ENCODE results near the gene NR6A1.
"Not testable (repeated sequence)": the region's sequence is repeated elsewhere in the genome, so short reads cannot be mapped to it uniquely, and the experiment has no call there.

The NR6A1 gene

DNA sequence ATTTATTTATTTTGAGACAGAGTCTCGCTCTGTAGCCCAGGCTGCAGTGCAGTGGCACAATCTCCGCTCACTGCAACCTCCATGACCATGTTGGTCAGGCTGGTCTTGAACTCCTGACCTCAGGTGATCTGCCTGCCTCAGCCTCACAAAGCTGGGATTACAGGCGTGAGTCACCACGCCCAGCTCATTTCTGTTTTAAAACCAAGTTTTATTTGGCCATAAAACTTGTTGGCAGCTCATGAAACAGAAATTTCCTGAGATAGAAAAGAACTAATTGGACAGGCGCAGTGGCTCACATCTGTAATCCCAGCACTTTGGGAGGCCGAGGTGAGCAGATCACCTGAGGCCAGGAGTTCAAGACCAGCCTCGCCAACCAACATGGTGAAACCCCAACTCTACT lies 155.3 kb downstream of the NR6A1 start:
- not testable (repeated sequence) for DNase-seq (ENCODE audit: low spot score)

DNA sequence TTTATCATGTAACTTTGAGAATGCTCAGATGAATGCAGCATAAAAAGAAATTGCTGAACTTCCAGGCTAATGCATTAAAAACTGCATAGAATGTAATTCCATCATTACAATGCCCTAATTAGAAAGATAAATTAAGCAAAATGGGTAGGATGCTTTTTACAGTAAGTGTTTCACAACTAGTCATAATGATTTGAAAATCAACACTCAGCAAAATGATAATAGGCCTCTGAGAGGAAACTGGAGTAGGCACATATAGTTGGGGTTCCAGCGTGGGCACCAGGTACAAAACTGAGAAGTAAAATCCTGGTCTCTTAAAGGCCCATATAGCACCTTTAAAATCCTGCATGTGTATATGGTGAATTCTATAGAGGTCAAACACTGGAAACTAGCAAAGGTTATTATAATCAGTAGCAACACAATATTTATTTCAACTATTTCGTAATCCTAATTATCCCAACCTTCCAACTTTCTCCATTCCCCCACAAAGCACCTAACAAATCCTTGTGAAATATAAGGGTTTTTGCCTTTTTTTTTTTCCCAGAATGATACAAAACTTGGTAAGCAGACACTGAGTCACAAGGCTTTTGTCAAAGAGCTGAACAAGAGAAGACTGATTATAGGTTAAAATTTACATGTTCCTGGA lies 155.9 kb downstream of the NR6A1 start:
- no peak for DNase-seq (ENCODE audit: low spot score)

DNA sequence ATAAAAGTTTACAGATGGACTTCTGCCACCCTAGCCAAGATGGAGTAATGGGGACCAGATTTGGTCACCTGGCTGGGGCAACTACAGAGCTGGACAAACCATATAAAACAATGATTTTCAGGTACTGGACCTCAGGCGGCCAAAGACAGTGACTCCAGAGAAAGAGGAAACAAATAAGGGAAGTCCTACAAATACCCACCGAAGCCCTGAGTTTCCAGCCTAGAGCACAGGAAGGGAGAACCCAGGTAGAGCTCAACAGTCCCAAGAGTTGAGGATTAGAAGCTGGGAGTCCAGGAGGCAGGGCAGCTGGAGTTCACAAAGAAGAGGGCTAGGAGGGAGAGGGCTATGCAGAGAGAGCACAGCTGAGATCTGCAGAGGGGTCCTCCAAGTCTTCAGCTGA lies 157.3 kb downstream of the NR6A1 start:
- no peak for DNase-seq (ENCODE audit: low spot score)

DNA sequence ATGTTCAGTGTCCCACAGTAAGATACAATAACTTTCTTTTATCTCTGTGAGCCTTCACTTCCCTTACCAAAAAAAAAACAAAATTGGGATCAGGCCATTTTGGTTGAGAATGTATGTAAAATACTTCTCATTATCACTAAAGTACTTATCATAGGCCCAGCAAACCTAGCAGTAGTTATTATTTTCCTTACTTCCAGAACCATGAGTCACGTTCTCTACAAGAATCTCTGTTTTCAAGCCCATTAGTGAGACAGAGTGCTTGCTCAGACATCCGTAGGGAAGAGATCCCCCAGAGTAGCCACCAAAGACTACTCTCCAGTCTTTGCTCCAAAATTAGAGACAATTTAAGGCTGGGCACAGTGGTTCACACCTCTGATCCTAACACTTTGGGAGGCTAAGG lies 160.0 kb downstream of the NR6A1 start:
- DNase-seq (ENCODE audit: low spot score) = no peak

DNA sequence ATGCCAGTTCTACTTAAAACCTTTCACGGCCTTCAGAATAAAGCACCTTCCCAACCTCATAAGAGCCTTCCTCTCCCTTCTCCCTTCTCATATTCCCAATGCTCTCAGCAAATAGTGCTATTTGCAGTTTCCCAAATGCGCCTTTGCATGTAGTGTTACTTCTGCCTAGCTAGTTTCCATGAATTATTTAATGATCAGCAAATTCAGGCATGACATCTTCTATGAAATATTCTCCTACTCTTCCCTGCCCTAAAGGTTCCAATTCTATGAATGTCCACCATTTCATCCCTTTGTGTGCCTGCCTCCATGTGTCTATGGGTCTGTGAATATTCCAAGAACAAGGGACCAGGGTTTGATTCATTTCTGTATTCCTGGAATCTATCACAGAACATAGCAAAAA lies 165.1 kb downstream of the NR6A1 start:
- DNase-seq (ENCODE audit: low spot score) = no peak

DNA sequence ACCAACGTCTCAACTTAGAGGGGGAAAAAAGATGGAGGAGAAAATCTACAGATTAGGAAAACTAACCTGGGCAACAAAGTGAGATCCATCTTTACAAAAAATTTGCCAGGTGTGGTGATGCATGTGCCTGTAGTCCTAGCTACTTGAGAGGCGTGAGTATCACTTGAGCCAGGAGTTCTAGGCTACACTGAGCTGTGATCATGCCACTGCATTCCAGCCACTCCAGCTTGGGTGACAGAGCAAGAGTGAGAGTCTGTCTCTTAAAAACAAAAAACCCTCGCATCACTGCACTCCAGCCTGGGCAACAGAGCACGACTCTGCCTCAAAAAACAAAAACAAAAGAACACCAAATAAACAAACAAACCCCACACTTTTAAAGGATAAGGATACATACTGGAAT lies 165.9 kb downstream of the NR6A1 start:
- no peak for DNase-seq (ENCODE audit: low spot score)

DNA sequence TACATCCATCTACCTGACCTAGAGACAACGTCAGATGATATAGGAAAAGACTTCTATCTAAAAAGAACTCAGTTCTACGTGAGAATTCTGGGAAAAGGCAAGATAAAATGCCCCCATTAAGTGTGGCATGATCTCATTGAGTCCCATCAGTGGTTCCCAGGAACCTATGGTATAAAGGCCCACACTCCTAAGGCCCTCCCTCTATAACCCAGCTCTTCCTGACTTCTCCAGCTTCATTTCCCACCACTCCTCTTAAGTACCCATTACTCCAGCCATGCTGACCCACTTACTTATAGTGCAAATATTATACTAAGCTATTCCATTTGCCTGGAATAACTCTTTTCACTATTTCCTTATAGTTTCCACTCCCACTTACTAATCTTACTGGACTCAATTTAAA lies 168.5 kb downstream of the NR6A1 start:
- DNase-seq (ENCODE audit: low spot score) = no peak

DNA sequence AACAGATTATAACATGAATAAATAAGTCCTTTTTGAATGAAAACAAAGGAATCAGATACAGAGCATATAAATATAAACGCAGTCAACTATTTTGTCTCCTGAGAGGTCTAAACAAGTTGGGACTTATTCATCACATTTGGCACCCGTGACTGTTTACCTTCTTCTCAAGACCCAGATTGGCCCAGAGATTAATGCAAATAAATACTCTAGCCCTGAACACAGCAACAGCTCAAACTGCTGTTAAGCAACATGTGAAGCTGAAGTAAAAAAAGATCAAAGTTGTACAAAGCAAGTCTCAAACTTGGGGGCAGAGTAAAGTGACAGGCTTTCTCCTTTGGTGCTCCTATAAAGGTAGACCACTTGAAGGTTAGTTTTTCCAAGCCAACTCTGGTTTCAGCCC lies 168.9 kb downstream of the NR6A1 start:
- no peak for DNase-seq (ENCODE audit: low spot score)

DNA sequence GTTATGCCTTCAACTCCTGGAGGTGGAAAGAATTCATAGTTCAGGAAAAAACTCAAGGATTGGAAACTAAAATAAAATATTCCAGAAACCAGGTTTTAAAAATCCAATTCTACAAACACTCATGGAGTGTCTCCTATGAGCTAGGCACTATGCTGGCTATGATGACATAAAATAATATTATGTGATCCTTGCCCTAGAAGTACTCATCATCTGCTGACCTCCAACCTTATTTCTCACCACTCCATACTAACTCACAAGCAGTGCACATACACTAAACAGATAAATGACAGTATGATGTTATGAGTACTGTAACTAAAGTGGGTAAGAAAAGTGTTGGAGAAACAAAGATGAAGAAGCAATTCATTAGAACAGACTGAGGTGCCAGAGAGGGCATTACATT lies 170.7 kb downstream of the NR6A1 start:
- DNase-seq (ENCODE audit: low spot score) = no peak

DNA sequence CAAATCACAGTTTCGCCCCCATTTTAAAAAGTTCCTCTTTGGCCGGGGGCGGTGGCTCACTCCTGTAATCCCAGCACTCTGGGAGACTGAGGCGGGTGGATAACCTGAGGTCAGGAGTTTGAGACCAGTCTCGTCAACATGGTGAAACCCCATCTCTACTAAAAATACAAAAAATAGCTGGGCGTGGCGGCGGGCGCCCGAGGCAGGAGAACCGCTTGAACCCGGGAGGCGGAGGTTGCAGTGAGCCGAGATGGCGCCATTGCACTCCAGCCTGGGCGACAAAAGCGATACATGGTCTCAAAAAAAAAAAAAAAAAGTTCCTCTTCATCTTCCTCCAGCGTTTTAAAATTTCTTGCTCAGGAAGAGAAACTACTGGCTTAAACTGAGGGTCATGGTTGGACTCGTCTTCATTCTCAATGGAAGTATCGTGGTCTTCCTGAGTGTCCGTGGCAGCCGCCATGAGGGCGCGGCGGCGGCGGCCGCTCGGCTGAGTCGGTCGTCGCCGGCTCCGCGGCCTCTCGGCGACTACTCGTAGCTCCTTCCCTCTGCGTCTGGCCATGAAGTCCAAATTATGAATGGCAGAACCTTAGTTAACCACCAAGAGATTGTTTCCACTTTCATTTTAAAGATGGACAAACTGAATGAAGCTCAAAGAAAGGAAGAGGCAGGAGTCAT lies 171.9 kb downstream of the NR6A1 start:
- no peak for DNase-seq (ENCODE audit: low spot score)

DNA sequence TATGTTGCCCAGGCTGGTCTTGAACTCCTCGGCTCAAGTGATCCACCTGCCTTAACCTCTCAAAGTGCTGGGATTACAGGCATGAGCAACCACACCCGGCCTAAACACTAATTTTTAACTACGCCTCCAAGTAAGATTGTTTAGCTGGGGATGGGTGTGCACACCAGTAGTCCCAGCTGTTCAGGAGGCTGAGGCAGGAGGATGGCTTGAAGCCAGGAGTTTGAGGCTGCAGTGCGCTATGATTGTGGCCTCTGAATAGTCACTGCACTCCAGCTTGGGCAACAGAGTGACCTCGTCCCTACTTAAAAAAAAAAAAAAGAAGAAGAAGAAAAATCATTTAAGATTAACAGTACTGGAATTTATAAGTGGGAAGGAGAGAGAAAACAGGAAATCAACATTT lies 173.1 kb downstream of the NR6A1 start:
- no peak for DNase-seq (ENCODE audit: low spot score)

DNA sequence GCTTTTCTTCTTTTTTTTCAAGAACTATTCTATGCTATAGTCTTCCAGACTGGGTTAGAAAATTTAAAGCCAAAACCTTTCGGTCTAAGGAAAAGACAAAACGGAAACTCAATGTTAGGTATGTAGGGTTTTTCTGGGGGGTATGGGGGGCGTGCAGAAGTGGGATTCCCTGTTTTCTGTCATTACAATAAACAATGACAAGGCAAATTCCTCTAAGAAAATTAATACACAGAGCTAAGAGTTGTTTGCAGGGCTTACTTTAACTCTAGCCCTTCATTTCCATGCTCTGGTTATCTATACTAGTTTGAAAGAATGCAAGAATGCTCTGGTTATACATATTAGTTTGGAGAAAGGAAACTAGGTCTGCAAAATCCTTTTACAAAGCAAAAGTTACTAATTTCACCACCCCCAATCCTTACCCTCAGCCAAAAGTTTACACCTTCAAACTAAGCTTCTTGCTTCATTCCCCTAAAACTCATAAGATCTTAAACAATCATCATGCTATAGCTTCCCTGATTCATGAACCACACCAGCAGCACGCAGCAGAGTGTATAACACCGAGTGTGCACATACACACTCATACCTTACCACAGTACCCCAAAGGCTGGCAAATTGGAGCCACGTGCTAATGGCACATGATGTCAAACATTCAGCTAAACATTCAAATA lies 174.8 kb downstream of the NR6A1 start:
- no peak for DNase-seq (ENCODE audit: low spot score)

DNA sequence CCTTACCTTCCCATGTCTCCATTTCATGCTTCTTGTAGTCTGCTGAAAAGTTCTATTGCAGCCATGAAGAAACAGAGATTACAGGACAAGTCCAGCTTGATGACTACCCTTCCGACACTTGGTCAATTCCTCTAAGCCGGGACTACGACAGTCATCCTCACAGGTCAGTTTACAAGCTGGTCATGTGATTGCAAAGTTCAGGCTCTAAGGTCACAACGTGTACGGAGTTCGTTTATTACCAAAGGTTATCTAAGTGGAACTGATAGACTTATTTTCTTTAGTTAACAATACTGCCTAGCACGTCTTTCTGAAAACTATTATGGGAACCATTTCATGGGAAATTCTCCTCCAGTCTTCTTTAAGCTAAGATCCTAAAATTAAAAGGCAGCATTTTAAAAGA lies 175.4 kb downstream of the NR6A1 start:
- DNase-seq (ENCODE audit: low spot score) = no peak

DNA sequence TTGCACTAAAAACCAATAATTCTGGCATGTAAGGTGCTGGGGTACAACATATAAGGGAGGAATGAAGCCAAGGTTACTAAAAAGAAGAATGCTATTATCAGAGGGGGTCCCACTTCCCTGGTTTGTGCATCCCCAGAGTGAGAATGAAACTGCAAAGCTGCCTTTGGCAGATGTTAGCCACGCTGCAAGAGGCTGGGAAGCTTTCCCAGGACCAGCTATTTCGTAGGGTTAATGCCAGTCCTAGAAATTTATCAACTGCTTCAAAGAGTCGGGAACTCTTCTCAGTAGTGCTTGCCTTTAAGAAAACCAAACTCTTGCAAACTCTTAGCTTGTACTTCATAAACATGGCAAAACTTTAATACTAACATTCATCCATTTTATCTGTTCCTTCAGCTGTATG lies 176.4 kb downstream of the NR6A1 start:
- peak; percentile 34 for DNase-seq (ENCODE audit: low spot score)

DNA sequence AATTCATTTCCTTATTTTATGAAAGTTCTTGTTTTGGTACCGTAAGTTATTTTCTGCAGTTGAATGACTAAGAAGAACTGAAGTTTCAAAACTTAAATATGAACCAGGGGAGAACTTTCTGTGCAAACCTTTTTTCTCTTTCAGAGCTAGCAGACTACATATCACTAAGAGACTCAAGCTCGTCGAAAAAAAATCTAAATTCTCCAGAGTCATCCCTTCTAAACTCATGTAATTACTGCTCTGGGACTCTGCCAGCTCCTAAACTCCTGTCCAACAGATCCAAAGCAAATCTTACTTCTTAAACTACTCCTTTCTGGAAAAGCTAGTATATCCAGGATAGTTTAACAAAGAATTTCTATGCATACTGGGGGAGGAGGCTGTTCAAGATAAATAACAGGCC lies 176.9 kb downstream of the NR6A1 start:
- no peak for DNase-seq (ENCODE audit: low spot score)

DNA sequence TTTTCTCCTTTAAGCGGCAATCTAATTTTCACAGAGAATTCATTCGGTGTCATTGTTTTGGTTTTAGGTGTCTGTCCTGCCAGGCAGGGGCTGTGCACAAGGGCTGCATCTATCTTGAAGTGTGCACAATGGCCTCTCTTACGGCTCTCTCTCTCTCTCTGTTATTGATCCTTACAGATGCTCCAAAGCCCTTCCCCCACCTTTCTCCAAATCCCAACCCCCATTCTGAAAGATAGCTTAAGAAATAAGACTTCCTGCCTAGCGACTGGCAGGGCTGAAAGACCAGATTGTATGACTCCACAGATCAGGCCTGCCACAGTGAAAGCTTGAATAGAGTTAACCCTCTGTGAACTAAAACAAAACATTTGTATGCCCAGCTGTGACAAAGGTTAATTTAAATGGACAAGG lies 177.5 kb downstream of the NR6A1 start:
- DNase-seq (ENCODE audit: low spot score) = no peak

DNA sequence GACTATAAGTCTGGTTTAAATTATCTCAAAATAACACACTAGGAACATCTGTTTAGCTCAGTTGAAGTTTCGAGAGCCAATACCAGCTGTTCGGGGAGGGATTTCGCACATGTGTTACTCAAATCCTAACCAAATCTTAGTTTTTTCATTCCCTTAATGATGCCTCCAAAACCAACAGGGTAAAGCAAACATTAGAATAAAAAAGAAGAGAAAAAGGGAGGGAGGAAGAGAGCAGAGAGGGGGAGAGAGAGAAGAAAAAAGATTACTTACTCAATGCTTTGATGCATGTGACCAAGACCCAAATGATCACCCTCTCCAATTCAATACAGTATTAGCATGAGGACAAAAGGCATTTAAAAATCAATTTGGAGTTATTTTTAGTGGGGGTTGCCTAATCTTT lies 177.9 kb downstream of the NR6A1 start:
- peak; percentile 45 for DNase-seq (ENCODE audit: low spot score)

DNA sequence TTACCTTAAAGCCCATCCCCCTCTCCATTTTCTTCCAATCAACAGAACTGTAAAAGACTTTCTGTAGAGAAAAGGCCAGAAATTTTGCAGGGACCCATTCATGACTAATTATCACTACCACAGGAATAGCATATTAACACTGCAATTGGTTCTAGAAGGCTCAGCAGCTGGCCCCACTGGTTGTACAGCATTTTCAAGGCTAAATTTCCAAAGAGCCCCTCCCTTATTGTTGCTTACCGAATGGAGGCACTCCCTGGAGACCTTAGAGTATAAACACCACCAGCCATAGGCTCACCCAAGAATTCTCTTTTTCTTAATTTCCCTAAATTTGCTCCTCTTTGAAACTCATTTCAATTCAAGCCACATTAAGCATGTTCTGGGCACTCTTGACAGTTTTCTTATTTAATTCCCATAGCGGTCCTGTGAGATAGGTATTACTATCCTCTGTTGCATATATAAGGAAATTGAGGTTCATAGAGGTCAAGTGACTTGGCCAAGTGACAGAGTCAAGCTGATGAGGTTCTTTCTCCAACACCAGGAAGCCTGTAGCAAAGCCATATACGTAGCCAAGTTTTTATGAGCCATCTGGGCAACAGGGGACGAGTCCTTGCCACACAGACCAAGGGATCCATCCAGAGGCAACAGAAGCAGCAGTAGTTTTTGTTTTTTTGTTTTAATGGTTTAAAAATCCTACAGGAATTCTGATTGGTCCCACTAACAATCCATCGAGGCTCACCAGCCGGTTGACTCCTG lies 180.0 kb downstream of the NR6A1 start:
- DNase-seq (ENCODE audit: low spot score) = no peak

DNA sequence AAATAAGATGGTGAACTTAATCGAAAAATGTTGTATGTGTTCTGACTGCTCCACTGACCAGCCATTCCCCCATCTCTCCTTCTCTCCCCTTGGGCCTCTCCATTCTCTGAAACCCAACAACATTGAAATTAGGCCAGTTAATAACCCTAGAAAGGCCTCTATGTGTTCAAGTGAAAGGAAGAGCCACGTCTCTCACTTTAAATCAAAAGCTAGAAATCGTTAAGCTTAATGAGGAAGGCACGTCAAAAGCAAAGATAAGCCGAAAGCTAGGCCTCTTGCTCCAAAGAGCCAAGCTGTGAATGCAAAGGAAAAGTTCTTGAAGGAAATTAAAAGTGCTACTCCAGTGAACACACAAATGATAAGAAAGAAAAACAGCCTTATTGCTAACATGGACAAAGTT lies 186.5 kb downstream of the NR6A1 start:
- DNase-seq (ENCODE audit: low spot score) = no peak

DNA sequence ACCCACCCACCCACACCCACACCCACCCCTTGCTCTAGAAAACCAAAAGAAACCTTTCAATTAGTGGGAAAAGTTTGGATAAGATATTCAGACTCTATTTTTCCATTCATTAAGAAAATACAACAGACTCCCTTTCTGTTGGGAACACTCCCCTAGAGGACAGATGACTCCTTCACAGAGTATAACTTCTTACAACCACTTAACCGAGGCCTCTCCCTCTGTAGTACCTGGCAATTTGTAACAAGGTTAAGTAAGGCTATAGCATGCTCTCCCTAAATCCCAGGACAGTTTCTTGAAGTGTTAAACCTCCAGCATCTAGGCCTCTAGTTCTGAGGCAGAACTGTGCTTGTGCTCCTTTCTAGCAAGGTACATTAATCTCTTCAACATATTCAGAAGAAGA lies 188.0 kb downstream of the NR6A1 start:
- DNase-seq (ENCODE audit: low spot score) = no peak

DNA sequence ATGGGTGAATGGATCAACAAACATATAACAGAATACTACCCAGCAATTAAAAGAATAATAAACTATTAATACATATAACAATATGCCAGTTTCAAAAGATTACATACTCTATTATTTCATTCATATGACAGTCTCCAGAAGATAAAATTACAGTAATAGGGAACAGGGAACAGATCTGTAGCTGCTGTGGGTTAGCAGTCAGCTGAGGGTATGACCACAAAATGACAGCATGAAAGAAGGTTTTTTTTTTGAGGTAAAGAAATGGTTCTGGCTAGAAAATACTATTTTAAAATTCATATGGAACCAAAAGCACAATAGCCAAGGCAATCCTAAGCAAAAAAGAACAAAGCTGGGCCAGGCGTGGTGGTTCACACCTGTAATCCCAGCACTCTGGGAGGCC lies 190.9 kb downstream of the NR6A1 start:
- DNase-seq (ENCODE audit: low spot score) = no peak

DNA sequence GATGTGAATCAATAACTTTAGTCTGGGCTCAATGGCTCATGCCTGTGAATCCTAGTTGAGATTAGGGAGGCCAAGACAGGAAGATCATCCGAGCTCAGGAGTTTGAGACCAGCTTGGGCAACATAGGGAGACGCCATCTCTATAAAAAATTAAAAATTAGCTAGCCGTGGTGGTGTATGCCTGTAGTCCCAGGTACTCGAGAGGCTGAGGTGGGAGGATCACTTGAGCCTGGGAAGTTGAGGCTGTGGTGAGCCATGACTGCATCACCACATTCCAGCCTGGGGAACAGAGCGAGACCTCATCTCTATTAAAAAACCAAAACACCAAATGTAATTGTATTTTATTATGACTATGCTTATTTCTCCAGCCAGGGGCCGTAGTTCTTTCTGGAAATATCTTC lies 194.4 kb downstream of the NR6A1 start:
- DNase-seq (ENCODE audit: low spot score) = no peak

Measured in AG08395 (cell line).